Muscle of back (tissue), 11 donors: ENCODE results near the gene EFCAB9. TPM values are rescaled to one million over a fixed set of nuclear protein-coding genes. Genes with fewer than 3 reads are reported as not detected.

Experiments used
- DNase-seq, 3 donors: peaks; one replicate each; pipeline versions ENCODE4 v3.0.0 to v3.0.0-alpha.2; 2013
- polyA plus RNA-seq, 10 donors: library from polyadenylated mRNA; unstranded; fragments of 120-200 nt; gene quantifications; one replicate each; pipeline ENCODE4 v1.2.1, GENCODE V29; 2013; ENCODE audit not compliant: insufficient read length in 10 of 10

Gene EFCAB9
- polyA plus RNA-seq, 10 donors, result not detected

DNA sequence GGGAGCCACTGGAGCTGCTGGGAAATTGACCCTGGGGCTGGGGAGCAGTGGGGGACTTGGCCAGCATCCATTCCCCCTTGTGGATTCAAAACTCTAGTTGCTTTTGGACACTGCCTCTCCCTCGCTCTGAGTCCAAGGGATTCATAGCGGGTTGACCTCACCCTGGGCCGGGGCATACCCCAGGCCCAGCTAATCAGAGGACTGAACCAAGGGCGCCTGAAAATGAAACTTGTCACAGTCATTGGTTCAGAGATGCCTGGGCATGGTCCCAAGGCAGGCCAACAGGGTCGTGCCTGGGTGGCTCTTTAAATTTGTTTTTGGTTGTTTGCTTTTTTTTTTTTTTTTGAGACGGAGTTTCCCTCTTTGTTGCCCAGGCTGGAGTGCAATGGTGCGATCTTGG is 28.5 kb upstream of the EFCAB9 start:
- DNase-seq, result no peak

DNA sequence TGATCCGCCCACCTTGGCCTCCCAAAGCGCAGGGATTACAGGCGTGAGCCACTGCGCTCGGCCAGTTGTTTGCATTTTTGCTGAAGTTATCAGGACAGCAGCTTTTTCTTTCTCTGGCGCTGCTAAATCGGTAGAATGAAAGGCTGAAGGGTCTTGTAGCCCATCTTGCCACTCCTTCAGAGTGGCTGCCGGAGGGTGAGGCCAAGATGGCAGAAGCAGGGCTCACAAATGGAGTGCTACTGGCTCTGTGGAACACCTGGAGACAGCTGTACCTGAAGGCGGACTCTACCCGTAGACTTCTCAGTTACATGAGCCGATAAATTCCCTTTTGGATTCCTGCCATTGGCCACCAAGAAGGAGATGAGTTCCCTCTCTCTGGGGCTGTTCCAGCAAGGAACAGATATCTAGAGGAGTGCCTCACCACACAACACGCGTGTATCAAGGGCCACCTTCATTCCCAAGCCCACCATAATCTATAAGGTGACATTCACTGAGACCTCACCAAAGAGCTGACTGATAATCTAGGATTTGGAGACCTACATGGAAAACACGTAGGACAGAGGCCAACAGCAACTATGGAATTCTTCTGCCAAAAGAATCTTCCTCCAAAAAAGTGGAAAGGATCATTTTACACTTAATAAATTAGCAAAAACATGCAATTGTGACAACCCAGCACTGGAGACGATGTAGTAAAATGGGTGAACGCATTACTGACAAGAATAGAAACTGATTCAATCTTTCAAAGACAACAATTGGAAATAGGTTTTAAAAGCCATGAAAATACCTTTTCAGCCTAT is 27.7 kb upstream of the EFCAB9 start:
- peak in 1 of 3 donors; percentile 80 for DNase-seq

GRCh38 chr5:172167895-172168294 is 26.1 kb upstream of the EFCAB9 start:
- peak in 1 of 3 donors; percentile 55 for DNase-seq

DNA sequence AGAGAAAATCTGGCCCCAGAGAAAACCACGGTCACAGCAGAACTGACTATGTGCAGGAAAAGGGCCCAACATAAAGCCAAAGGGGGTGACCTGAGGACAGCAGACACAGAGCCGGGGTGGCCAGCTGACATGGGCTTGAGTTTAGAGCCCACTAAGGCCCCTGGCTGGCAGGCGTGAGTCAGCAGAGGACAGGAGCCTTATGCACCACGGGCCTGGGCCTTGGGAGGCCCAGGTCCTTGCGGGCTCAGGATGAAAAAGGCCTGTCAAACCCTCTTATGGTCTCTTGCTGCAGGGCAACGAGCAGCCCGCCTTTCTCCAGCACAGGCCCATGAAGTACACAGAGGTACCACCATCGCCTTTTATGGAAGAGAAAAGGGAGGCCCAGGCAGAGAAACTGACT is 25.7 kb upstream of the EFCAB9 start:
- no peak for DNase-seq

DNA sequence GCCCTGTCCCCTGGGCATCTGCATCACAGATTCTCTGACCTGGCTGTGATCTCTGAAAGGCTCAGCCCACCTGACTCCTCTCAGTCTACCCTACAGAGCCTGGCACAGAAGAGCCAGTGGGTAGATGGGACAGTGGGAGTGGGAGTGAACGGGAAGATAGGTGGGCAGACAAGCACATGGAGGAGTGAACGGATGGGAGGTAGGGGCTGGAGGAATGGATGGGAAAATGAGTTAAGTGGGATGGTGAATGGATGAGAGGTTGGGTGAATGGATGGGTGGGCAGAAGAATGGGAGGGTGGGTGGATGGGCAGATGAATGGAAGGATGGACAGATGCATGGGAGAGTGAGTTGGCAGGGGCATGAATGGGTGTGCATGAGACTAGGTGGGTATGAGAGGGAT is 24.8 kb upstream of the EFCAB9 start:
- DNase-seq, result no peak

GRCh38 chr5:172170251-172170701 is 23.7 kb upstream of the EFCAB9 start:
- DNase-seq, result no peak

- DNase-seq, result no peak
Measured at GRCh38 chr5:172171118-172171517, 22.9 kb upstream of the EFCAB9 start.

GRCh38 chr5:172172912-172173563 is 20.9 kb upstream of the EFCAB9 start:
- DNase-seq, result no peak

DNA sequence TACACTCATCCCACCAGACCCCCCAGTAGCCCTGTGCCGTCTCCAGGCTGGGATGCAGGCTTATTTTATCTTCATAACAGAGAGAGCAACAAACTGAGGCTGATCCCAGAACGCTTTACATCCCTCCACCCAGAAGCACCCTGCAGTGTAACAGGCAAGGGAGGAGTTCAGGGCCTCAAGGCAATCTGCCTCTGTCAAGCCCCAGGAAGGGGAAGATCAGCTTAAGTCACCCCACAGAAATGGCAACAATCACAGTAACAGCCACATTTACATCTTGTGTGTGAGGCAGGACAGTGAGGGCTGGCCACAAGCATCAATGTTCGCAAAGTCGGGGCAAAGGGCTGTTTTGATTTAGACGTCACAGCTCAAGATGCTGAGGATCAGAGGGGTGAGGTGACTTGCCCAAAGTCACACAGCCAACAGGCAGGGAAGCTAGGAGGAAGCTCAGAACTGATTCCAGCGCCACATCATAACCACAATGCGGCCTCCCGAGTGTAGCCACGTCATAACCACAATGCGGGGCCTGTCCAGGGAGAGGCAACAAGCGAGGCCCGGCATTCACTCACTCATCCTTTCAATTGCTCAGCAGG is 20.3 kb upstream of the EFCAB9 start:
- DNase-seq, result no peak

- DNase-seq, result peak in 1 of 3 donors; percentile 42
Measured at GRCh38 chr5:172175263-172175719, 18.7 kb upstream of the EFCAB9 start.

DNA sequence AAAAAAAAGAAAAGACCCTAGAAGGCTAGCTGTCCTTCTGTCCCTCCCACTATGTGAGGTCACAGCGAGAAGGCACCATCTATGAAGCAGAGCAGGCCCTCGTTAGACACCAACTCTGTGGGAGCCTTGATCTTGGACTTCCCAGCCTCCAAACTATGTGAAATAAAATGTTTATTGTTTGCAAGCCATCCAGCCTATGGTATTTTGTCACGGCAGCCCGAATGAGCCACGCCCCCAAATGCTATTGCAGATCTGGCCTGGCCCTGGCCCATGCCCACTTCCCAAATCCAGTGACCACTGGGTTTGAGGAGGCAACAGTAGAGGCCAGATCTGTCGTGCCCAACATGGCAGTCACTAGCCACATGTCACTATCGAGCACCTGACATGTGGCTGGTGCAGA is 16.8 kb upstream of the EFCAB9 start:
- no peak for DNase-seq

DNA sequence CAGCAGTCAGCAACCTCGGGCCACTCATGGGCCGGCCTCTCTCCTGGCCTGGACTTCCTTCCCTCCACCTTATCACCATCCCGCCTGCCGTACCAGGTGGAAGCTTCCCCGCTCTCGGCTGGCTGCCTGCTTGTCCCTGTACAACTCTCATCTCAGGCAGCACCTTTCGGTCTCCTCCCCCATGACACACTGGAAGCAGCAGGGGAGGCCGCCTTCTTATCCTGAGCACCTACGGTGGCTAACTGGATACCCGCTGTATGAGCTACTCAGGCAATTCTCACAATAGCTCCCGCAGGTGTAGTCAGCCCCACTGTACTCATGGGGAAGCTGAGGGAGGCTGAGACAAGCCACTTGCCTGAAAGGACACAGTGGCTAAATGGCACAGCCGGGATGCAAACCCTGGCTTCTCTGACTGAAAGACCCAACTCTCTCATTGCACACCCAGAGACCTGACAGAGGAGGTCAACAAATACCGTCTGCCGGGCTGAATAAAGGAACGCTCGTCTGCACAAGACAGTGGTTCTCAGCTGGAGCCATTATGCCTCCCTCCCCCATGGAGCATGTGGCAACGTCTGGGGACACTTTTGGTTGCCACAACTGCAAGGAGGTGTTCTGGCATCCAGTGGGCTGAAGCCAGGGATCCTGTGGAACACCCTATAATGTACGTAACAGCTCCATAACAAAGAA is 15.5 kb upstream of the EFCAB9 start:
- DNase-seq, result no peak

- peak in 1 of 3 donors; percentile 72 for DNase-seq
Measured at GRCh38 chr5:172178991-172179989, 14.7 kb upstream of the EFCAB9 start.

- no peak for DNase-seq
Measured at GRCh38 chr5:172180936-172181335, 13.0 kb upstream of the EFCAB9 start.

- DNase-seq, result no peak
Measured at GRCh38 chr5:172182291-172182690, 11.7 kb upstream of the EFCAB9 start.

DNA sequence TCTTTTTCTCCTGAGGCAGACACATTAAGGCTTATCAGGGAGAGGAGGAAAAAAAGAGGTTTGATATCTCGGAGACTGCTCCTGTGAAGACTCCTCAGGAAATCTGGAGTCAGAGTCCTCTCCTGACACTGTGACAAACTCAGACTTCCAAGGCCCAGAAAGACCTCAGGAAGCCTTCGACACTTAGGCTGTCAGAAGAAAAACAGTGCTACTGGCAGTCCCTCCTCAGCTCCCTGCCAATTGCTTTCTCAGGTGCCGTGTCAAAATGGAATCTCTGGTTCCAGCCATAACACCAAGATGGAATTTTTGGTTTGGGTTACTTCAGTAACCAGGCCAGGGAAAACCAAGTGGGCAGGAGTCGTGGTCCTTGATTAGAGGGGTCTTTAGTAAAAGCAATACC is 10.1 kb upstream of the EFCAB9 start:
- DNase-seq, result no peak

DNA sequence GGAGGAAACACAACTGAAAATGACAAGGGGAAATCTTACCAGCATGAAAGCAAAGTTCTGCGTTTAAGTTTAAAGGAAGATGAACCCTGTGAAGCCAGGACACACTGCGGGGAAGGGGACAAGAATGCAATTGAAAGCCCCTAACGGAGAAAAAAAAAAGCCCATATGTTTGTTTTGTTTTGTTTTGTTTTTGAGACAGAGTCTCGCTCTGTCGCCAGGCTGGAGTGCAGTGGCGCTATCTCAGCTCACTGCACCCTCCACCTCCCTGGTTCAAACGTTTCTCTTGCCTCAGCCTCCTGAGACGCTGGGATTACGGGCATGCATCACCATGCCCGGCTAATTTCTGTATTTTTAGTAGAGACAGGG is 8.9 kb upstream of the EFCAB9 start:
- DNase-seq, result no peak

- no peak for DNase-seq
Measured at GRCh38 chr5:172186114-172186695, 7.8 kb upstream of the EFCAB9 start.

DNA sequence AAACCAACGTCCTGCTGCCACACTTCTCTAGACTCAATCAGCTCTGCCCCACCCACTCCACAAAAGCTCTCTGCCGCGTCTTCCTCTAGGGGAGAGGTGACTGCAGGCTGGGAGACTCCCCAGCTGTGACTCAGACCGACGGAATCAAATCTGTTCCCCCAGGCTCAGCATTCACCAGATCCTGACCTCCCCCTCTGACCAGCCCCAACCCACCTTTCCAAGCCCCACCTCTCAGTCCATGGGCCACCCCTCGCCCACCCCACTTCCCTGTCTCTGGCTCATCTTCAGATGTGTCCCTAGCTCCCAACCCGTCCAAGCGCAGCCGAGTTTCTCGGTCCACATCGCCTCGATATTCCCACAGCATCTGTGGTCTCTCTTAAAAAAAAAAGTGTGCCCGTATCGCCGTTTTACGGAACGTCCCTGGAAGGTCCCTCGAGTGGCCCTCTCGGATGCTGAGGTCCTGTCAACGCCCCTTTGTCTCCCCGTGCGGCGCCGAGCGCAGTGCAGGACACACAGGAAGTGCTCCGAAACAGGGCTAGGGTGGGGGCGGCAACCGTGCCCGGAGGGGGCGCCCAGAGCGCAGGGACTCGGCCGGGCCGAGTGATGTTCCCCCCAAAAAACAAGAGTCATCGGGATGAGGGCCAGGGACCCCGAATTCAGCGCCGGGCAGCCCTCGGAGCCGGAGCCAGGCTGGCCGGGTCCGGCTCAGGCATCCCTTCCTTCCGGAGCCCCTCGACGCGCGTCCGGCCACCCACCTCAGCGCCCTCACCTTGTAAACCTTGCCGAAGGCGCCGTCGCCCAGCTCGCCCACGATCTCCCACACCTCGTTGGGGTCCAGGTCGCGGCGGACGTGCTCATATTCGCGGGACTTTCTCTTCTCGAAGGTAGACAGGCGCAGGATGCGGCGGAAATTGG is 6.6 kb upstream of the EFCAB9 start:
- DNase-seq, result peak in 2 of 3 donors; percentile 34 to 76
